Measurements from ENCODE around the gene KATNA1. TPM values are rescaled to one million over a fixed set of nuclear protein-coding genes. Genes with fewer than 3 reads are reported as not detected.

The KATNA1 gene
- total RNA-seq, result 35.4 and 36.9 TPM in 2 replicates

- H2AFZ ChIP-seq (ENCODE audit: low read length), result peak within 1 kb of the TSS; percentile 97
- no peaks in the 10 kb centered on the region for H3K27me3 ChIP-seq (ENCODE audit: insufficient read depth, low read length)
- H3K79me2 ChIP-seq (ENCODE audit: insufficient read depth, low read length), result peaks cover 48% of the 10 kb centered on the region
- peak; percentile 96 for DNase-seq (ENCODE audit: insufficient read length, low spot score, missing footprints)
- peak within 1 kb of the TSS; percentile 76 for H3K27ac ChIP-seq (ENCODE audit: low read depth, low read length)
- H3K4me2 ChIP-seq (ENCODE audit: insufficient read depth, low read length), result peak within 1 kb of the TSS; percentile 98
- H3K36me3 ChIP-seq (ENCODE audit: insufficient read depth, low read length), result no peaks in the 10 kb centered on the region
- peak within 1 kb of the TSS; percentile 99 for H3K4me3 ChIP-seq (ENCODE audit: insufficient read depth, low read length)
- TF ChIP-seq, protein P1, sequence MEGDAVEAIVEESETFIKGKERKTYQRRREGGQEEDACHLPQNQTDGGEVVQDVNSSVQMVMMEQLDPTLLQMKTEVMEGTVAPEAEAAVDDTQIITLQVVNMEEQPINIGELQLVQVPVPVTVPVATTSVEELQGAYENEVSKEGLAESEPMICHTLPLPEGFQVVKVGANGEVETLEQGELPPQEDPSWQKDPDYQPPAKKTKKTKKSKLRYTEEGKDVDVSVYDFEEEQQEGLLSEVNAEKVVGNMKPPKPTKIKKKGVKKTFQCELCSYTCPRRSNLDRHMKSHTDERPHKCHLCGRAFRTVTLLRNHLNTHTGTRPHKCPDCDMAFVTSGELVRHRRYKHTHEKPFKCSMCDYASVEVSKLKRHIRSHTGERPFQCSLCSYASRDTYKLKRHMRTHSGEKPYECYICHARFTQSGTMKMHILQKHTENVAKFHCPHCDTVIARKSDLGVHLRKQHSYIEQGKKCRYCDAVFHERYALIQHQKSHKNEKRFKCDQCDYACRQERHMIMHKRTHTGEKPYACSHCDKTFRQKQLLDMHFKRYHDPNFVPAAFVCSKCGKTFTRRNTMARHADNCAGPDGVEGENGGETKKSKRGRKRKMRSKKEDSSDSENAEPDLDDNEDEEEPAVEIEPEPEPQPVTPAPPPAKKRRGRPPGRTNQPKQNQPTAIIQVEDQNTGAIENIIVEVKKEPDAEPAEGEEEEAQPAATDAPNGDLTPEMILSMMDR (IDR thresholded peaks at IDR 0.05; ENCODE audit: extremely low read depth, low read depth, low read length), result no peak
- peaks cover 10% of the 10 kb centered on the region for H3K4me1 ChIP-seq (ENCODE audit: insufficient read depth, low read length)
- H4K20me1 ChIP-seq (ENCODE audit: insufficient read depth, low read length), result no peaks in the 10 kb centered on the region
- no peaks in the 10 kb centered on the region for H3K9me3 ChIP-seq (ENCODE audit: low read depth, low read length)
Observed at GRCh38 chr6:149648148-149649145, at the start of gene KATNA1. TSS of gene KATNA1 (minus strand) at chr6:149648714. CDS start at chr6:149638547, 10,167 bp downstream.

- no peak overlapping the region for H3K4me2 ChIP-seq (ENCODE audit: insufficient read depth, low read length)
- no peaks in the 10 kb centered on the region for H3K9me3 ChIP-seq (ENCODE audit: low read depth, low read length)
- no peak for DNase-seq (ENCODE audit: insufficient read length, low spot score, missing footprints)
- peaks cover 14% of the 10 kb centered on the region for H4K20me1 ChIP-seq (ENCODE audit: insufficient read depth, low read length)
- TF ChIP-seq, protein P1 (IDR thresholded peaks at IDR 0.05; ENCODE audit: extremely low read depth, low read depth, low read length), result no peak
- peaks cover 82% of the 10 kb centered on the region for H3K79me2 ChIP-seq (ENCODE audit: insufficient read depth, low read length)
- no peak overlapping the region for H2AFZ ChIP-seq (ENCODE audit: low read length)
- H3K27me3 ChIP-seq (ENCODE audit: insufficient read depth, low read length), result no peaks in the 10 kb centered on the region
- peaks cover 12% of the 10 kb centered on the region for H3K4me1 ChIP-seq (ENCODE audit: insufficient read depth, low read length)
- H3K4me3 ChIP-seq (ENCODE audit: insufficient read depth, low read length), result no peak overlapping the region
- peaks cover 21% of the 10 kb centered on the region for H3K36me3 ChIP-seq (ENCODE audit: insufficient read depth, low read length)
- no peak overlapping the region for H3K27ac ChIP-seq (ENCODE audit: low read depth, low read length)
Observed at GRCh38 chr6:149698175-149698574, 49.7 kb upstream of the KATNA1 start.

DNA sequence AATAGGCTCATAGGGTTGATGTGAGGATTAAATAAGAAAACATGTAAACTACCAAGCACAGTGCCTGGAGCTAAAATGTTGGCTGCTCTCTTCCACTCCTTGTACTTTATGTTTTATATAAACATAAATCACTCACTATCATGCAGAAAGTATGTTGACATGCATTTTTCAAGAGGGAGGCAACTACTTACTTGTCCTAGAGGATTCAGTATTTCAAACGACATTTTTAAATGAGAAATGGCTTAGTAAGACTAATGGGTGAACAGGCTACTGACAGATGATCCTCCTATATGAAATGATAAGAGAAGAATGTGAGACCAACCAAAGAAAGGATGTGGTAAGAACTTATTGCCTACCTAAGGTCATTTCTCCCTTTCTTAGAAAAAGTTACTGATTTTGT, 48.4 kb upstream of the KATNA1 start:
- Histone ChIP-seq H3K79me2 (ENCODE audit: insufficient read depth, low read length) (peaks cover 79% of the 10 kb centered on the region), H2AFZ (ENCODE audit: low read length) (no peak overlapping the region), H3K36me3 (ENCODE audit: insufficient read depth, low read length) (peaks cover 20% of the 10 kb centered on the region), H3K4me1 (ENCODE audit: insufficient read depth, low read length) (peaks cover 12% of the 10 kb centered on the region), H3K4me2 (ENCODE audit: insufficient read depth, low read length) (peak overlapping the region; percentile 39), H3K27ac (ENCODE audit: low read depth, low read length) (peak overlapping the region; percentile 30), H3K27me3 (ENCODE audit: insufficient read depth, low read length) (no peaks in the 10 kb centered on the region), H3K4me3 (ENCODE audit: insufficient read depth, low read length) (no peak overlapping the region), H4K20me1 (ENCODE audit: insufficient read depth, low read length) (peaks cover 16% of the 10 kb centered on the region), H3K9me3 (ENCODE audit: low read depth, low read length) (no peaks in the 10 kb centered on the region)
- TF ChIP-seq, protein P1 (IDR thresholded peaks at IDR 0.05; ENCODE audit: extremely low read depth, low read depth, low read length), result no peak
- DNase-seq (ENCODE audit: insufficient read length, low spot score, missing footprints), result no peak

GRCh38 chr6:149694921-149695320, 46.4 kb upstream of the KATNA1 start:
- peaks cover 26% of the 10 kb centered on the region for H3K36me3 ChIP-seq (ENCODE audit: insufficient read depth, low read length)
- H3K9me3 ChIP-seq (ENCODE audit: low read depth, low read length), result no peaks in the 10 kb centered on the region
- no peak overlapping the region for H3K4me2 ChIP-seq (ENCODE audit: insufficient read depth, low read length)
- no peak overlapping the region for H3K27ac ChIP-seq (ENCODE audit: low read depth, low read length)
- H2AFZ ChIP-seq (ENCODE audit: low read length), result no peak overlapping the region
- peaks cover 75% of the 10 kb centered on the region for H3K79me2 ChIP-seq (ENCODE audit: insufficient read depth, low read length)
- H3K27me3 ChIP-seq (ENCODE audit: insufficient read depth, low read length), result no peaks in the 10 kb centered on the region
- peaks cover 17% of the 10 kb centered on the region for H4K20me1 ChIP-seq (ENCODE audit: insufficient read depth, low read length)
- TF ChIP-seq, protein P1 (IDR thresholded peaks at IDR 0.05; ENCODE audit: extremely low read depth, low read depth, low read length), result no peak
- no peak overlapping the region for H3K4me3 ChIP-seq (ENCODE audit: insufficient read depth, low read length)
- no peak for DNase-seq (ENCODE audit: insufficient read length, low spot score, missing footprints)
- peaks cover 12% of the 10 kb centered on the region for H3K4me1 ChIP-seq (ENCODE audit: insufficient read depth, low read length)
